ENCODE results near the gene ASXL2.
"Not testable (repeated sequence)": the region's sequence is repeated elsewhere in the genome, so short reads cannot be mapped to it uniquely, and the experiment has no call there.

- TF ChIP-seq POLR2A (IDR thresholded peaks at IDR 0.05), result not testable (repeated sequence)
- TF ChIP-seq, protein P1, sequence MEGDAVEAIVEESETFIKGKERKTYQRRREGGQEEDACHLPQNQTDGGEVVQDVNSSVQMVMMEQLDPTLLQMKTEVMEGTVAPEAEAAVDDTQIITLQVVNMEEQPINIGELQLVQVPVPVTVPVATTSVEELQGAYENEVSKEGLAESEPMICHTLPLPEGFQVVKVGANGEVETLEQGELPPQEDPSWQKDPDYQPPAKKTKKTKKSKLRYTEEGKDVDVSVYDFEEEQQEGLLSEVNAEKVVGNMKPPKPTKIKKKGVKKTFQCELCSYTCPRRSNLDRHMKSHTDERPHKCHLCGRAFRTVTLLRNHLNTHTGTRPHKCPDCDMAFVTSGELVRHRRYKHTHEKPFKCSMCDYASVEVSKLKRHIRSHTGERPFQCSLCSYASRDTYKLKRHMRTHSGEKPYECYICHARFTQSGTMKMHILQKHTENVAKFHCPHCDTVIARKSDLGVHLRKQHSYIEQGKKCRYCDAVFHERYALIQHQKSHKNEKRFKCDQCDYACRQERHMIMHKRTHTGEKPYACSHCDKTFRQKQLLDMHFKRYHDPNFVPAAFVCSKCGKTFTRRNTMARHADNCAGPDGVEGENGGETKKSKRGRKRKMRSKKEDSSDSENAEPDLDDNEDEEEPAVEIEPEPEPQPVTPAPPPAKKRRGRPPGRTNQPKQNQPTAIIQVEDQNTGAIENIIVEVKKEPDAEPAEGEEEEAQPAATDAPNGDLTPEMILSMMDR (IDR thresholded peaks at IDR 0.05 in 4 of 5, conservative IDR thresholded peaks at IDR 0.05 in 1 of 5), result not testable (repeated sequence)
These were observed 39.1 kb upstream of the ASXL2 start for GRCh38 chr2:25917411-25917810.
